T-cell (primary cell): ENCODE data around the gene CAPN9. TPM values are rescaled to one million over a fixed set of nuclear protein-coding genes. Genes with fewer than 3 reads are reported as not detected.

Experiments
- ATAC-seq, 4 experiments: fragments of 200-7000 bp in 3 of 4; fragments of 150-1000 bp in 1 of 4; cut with Tn5 transposase; replicated peaks in 1 of 4; 1 replicate in 3 of 4; 2 replicates in 1 of 4; pipeline ENCODE4 v1.10.0; 2021; ENCODE audit warnings: moderate library complexity in 3 of 4, mild to moderate bottlenecking in 2 of 4, moderate number of reproducible peaks in 1 of 4
- CTCF ChIA-PET, 2 donors: fragments of 300-600 bp; sonication (Branson Sonifier 250); formaldehyde crosslinking; loops; one replicate each; lab custom pipeline; 2022; ENCODE audit warnings: antibody characterized with exemption in 2 of 2; lab: Charles Lee
- POLR2A ChIA-PET, 2 donors: fragments of 300-600 bp; sonication (Branson Sonifier 250); formaldehyde crosslinking; loops; one replicate each; lab custom pipeline; 2022; ENCODE audit warnings: antibody characterized with exemption in 2 of 2; lab: Charles Lee
- DNase-seq, 35 experiments: peaks; one replicate each; pipeline versions ENCODE4 v3.0.0 to v3.0.0-alpha.2; 2013 to 2023
- H3K27ac ChIP-seq: one replicate; pipeline ENCODE4 v1.5.1; 2013; ENCODE audit warnings: low read length
- H3K27me3 ChIP-seq, 2 experiments: replicated peaks in 1 of 2; 1 replicate in 1 of 2; 2 replicates in 1 of 2; pipeline versions ENCODE4 v1.6.1 to v1.7.0; 2013; ENCODE audit warnings: low read length in 1 of 2, mixed read lengths in 1 of 2; ENCODE audit not compliant: control insufficient read depth in 2 of 2, insufficient read depth in 2 of 2; ENCODE audit errors: extremely low read depth in 1 of 2
- H3K36me3 ChIP-seq, 2 donors: 1 replicate in 1 of 2; 2 replicates in 1 of 2; pipeline versions ENCODE4 v1.6.1 to v1.7.0; 2013; ENCODE audit warnings: low read length in 1 of 2; ENCODE audit not compliant: control insufficient read depth in 2 of 2, insufficient read depth in 1 of 2; ENCODE audit errors: extremely low read depth in 1 of 2
- H3K4me1 ChIP-seq, 2 experiments: 1 replicate in 1 of 2; 2 replicates in 1 of 2; pipeline versions ENCODE4 v1.6.1 to v1.7.0; 2013; ENCODE audit warnings: low read length in 2 of 2, mixed read lengths in 1 of 2; ENCODE audit not compliant: insufficient read depth in 2 of 2, control insufficient read depth in 1 of 2; ENCODE audit errors: extremely low read depth in 1 of 2
- H3K4me3 ChIP-seq, 2 donors: 1 replicate in 1 of 2; 2 replicates in 1 of 2; pipeline versions ENCODE4 v1.5.1 to v1.7.0; 2013; ENCODE audit warnings: mild to moderate bottlenecking in 2 of 2, low read length in 1 of 2, moderate library complexity in 1 of 2; ENCODE audit not compliant: control insufficient read depth in 1 of 2; ENCODE audit errors: extremely low read depth in 1 of 2
- H3K9me3 ChIP-seq: 2 replicates; pipeline ENCODE4 v1.7.0; 2013
- H3K27ac Mint-ChIP-seq, 2 donors: one replicate each; pipeline ENCODE4 v1.8.0; 2020 to 2021; ENCODE audit warnings: mild to moderate bottlenecking in 2 of 2, mixed read lengths in 2 of 2
- H3K27me3 Mint-ChIP-seq, 2 donors: one replicate each; pipeline ENCODE4 v1.8.0; 2021 to 2022; ENCODE audit warnings: mixed read lengths in 2 of 2
- H3K36me3 Mint-ChIP-seq: one replicate; pipeline ENCODE4 v1.8.0; 2021; ENCODE audit warnings: mixed read lengths
- H3K4me1 Mint-ChIP-seq, 3 donors: one replicate each; pipeline ENCODE4 v1.8.0; 2020 to 2022; ENCODE audit warnings: mixed read lengths in 3 of 3, mild to moderate bottlenecking in 1 of 3
- H3K4me3 Mint-ChIP-seq, 3 donors: one replicate each; pipeline ENCODE4 v1.8.0; 2020 to 2022; ENCODE audit warnings: mild to moderate bottlenecking in 3 of 3, mixed read lengths in 3 of 3, moderate library complexity in 3 of 3
- H3K9me3 Mint-ChIP-seq, 3 donors: one replicate each; pipeline ENCODE4 v1.8.0; 2020 to 2022; ENCODE audit warnings: mixed read lengths in 3 of 3
- WGBS: methylation state at CpG from one replicate; pipeline ENCODE4 v1.1.5; 2013; ENCODE audit warnings: missing lambda C conversion rate; ENCODE audit not compliant: insufficient coverage; 5-methylcytosine and 5-hydroxymethylcytosine counted together
- total RNA-seq, 35 experiments: library from RNA in 6 of 35; stranded (reverse) in 6 of 35; fragments of 120-200 nt in 1 of 35; gene quantifications; one replicate each; pipeline versions ENCODE4 v1.2.1 to v1.2.4 and lab custom pipeline; 2013 to 2026

The CAPN9 gene
- total RNA-seq, 5 donors from 2014 or later (not counting 1 experiment from before 2014, with no cell fraction given): not detected

DNA sequence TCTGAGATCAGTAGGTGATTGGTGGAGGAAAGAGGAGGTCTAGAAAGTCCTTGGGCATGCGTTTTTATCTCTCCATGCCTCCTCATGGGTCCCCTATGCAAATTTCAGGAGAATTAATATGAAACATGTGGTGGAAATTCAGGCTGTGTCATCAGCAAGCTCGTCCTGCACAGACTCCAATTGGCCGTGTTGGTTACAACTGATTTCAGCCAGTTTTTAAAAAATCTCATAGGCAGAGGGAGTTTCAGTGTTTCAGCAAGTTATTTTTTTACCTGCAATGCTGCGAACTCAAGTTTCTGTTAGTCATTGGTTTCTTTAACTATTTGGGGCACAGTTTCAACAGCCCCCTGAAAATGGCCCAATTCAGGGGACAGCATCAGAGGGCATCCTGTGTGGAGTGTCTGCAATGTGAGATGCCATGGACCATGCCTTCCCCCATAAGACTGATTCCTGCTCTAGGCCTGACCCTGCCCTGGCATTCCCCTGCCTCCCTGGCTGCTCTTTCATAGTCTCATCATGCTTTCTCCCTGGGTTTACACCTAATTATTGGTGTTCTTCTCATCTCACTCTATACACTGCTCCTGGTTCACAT lies 61.2 kb downstream of the CAPN9 start:
- no peaks in the 10 kb centered on the region for H3K4me1 Mint-ChIP-seq
- WGBS: 47% methylated on average over 3 of the region's 4 CpGs
- H3K36me3 Mint-ChIP-seq: no peaks in the 10 kb centered on the region
- H3K27ac Mint-ChIP-seq: no peak overlapping the region
- ATAC-seq (no peak), DNase-seq (no peak)
- Histone ChIP-seq H3K9me3 (no peaks in the 10 kb centered on the region), H3K36me3 (no peaks in the 10 kb centered on the region), H3K27ac (no peak overlapping the region), H3K4me3 (no peak overlapping the region), H3K4me1 (no peaks in the 10 kb centered on the region), H3K27me3 (peaks cover 0 to 13% of the 10 kb centered on the region in 2 experiments)
- no peak overlapping the region for H3K4me3 Mint-ChIP-seq
- peaks cover 0 to 18% (median 13%) of the 10 kb centered on the region in 3 donors for H3K9me3 Mint-ChIP-seq
- ChIA-PET CTCF (no interaction called here), POLR2A (no interaction called here)
- H3K27me3 Mint-ChIP-seq: no peaks in the 10 kb centered on the region

- CTCF ChIA-PET: no interaction called here
- Histone ChIP-seq H3K27me3 (peaks cover 0 to 9% of the 10 kb centered on the region in 2 experiments), H3K4me1 (no peaks in the 10 kb centered on the region), H3K36me3 (no peaks in the 10 kb centered on the region), H3K4me3 (no peak overlapping the region), H3K27ac (no peak overlapping the region), H3K9me3 (no peaks in the 10 kb centered on the region)
- 79% methylated on average over 8 of the region's 8 CpGs for WGBS
- no peak for ATAC-seq
- H3K9me3 Mint-ChIP-seq: peaks cover 5 to 25% (median 17%) of the 10 kb centered on the region in 3 donors
- no peaks in the 10 kb centered on the region for H3K36me3 Mint-ChIP-seq
- no peak for DNase-seq
- no peaks in the 10 kb centered on the region for H3K4me1 Mint-ChIP-seq
- POLR2A ChIA-PET: no interaction called here
- H3K27ac Mint-ChIP-seq: no peak overlapping the region
- H3K27me3 Mint-ChIP-seq: peaks cover 0 to under 1% of the 10 kb centered on the region in 2 donors
- no peak overlapping the region for H3K4me3 Mint-ChIP-seq
Measured at GRCh38 chr1:230809256-230809990, 62.2 kb downstream of the CAPN9 start.

GRCh38 chr1:230812568-230812967 lies 65.4 kb downstream of the CAPN9 start:
- no CpG with 5 or more reads among the region's 2 CpGs for WGBS
- Histone ChIP-seq H3K4me3 (no peak overlapping the region), H3K36me3 (no peaks in the 10 kb centered on the region), H3K4me1 (no peaks in the 10 kb centered on the region), H3K27ac (no peak overlapping the region), H3K27me3 (peaks cover 0 to 5% of the 10 kb centered on the region in 2 experiments), H3K9me3 (no peaks in the 10 kb centered on the region)
- no peak overlapping the region for H3K27ac Mint-ChIP-seq
- no peak overlapping the region for H3K4me3 Mint-ChIP-seq
- peaks cover 5 to 25% (median 17%) of the 10 kb centered on the region in 3 donors for H3K9me3 Mint-ChIP-seq
- H3K27me3 Mint-ChIP-seq: peaks cover 17 to 21% of the 10 kb centered on the region in 2 donors
- no peak for ATAC-seq
- no peak for DNase-seq
- CTCF ChIA-PET: interaction anchor here (0.5 to 0.6 kb wide), 2 partner anchors 1043 to 1815 kb away, joined by 3 read pairs; no protein-coding TSS in a partner anchor
- no peaks in the 10 kb centered on the region for H3K36me3 Mint-ChIP-seq
- H3K4me1 Mint-ChIP-seq: no peaks in the 10 kb centered on the region
- POLR2A ChIA-PET: no interaction called here

DNA sequence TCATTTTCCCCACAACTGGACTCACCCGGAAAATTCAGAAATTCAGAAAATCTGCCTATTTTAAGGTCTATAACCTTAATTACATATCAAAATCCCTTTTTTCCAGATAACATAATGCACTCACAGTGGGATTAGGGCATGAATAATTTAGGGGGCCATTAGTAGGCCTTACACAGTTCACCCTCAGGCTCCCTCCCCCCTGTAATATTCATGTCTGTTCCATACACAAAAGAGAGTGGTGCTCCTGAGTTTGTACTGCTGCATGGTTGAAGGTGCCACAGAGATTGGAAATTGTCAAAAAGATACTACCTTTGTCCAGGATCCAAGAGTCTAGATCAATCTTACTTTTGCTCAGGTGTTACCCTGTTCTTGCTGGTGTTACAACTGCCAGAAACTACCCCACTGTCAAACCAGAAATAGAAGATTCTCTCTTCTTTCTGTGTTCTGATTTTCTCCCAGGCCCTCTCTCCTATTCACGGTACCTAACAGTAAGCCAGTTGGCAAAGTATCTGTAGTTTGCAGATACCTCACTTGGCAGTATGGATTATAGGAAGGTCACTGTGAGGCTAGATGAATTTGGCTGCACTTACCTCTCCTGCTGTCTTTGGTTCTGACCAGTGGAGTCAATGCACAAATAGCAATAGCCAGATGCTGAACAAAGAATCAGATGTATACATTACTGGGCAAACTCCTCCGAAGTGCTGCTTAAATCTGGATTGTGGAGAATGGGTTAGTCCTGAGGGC lies 67.9 kb downstream of the CAPN9 start:
- CTCF ChIA-PET: no interaction called here
- H3K4me3 Mint-ChIP-seq: no peak overlapping the region
- no peaks in the 10 kb centered on the region for H3K4me1 Mint-ChIP-seq

GRCh38 chr1:230816018-230816417 lies 68.8 kb downstream of the CAPN9 start:
- H3K27me3 Mint-ChIP-seq: peaks cover 33% of the 10 kb centered on the region in 2 donors
- no peaks in the 10 kb centered on the region for H3K9me3 ChIP-seq
- no peak overlapping the region for H3K27ac ChIP-seq
- H3K4me1 ChIP-seq: no peaks in the 10 kb centered on the region
- POLR2A ChIA-PET: no interaction called here
- H3K4me3 Mint-ChIP-seq: no peak overlapping the region
- H3K9me3 Mint-ChIP-seq: peaks cover 5 to 25% (median 17%) of the 10 kb centered on the region in 3 donors
- no peaks in the 10 kb centered on the region for H3K36me3 Mint-ChIP-seq
- no peak for ATAC-seq
- no peak overlapping the region for H3K4me3 ChIP-seq
- peaks cover 0 to under 1% of the 10 kb centered on the region in 2 experiments for H3K27me3 ChIP-seq
- H3K4me1 Mint-ChIP-seq: no peaks in the 10 kb centered on the region
- no peaks in the 10 kb centered on the region for H3K36me3 ChIP-seq
- CTCF ChIA-PET: no interaction called here
- no peak for DNase-seq
- no peak overlapping the region for H3K27ac Mint-ChIP-seq

More for the DNA sequence above, 67.9 kb downstream of the CAPN9 start:
- Histone ChIP-seq H3K36me3 (no peaks in the 10 kb centered on the region), H3K4me1 (no peaks in the 10 kb centered on the region), H3K4me3 (no peak overlapping the region), H3K27me3 (no peaks in the 10 kb centered on the region), H3K27ac (no peak overlapping the region), H3K9me3 (no peaks in the 10 kb centered on the region)
- WGBS: no CpG with 5 or more reads among the region's 3 CpGs
- ATAC-seq (no peak), DNase-seq (no peak)
- H3K36me3 Mint-ChIP-seq: no peaks in the 10 kb centered on the region
- H3K27ac Mint-ChIP-seq: no peak overlapping the region
- peaks cover 26 to 28% of the 10 kb centered on the region in 2 donors for H3K27me3 Mint-ChIP-seq
- POLR2A ChIA-PET: no interaction called here
- peaks cover 5 to 25% (median 17%) of the 10 kb centered on the region in 3 donors for H3K9me3 Mint-ChIP-seq

DNA sequence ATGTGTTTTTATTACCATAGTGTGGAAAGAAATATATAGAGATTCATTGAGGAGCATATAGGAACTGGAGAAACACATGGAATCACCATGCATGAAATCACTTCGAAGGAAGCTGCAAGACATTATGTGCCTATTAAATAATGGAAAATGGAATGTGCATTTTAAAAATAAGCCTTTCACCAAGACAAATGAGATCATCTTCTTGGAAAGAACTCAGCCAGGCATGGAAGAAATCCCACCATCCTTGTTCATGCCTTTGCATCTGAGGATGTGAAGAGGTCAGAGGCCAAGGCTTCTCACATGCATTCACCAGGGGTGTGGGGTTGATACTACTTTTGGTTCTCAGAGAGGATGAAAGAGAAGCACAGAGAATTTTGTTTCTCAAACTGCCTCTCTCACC lies 71.2 kb downstream of the CAPN9 start:
- Mint-ChIP-seq H3K27ac (no peak overlapping the region), H3K4me3 (no peak overlapping the region), H3K4me1 (no peaks in the 10 kb centered on the region), H3K36me3 (no peaks in the 10 kb centered on the region), H3K9me3 (peaks cover 5 to 7% (median 5%) of the 10 kb centered on the region in 3 donors), H3K27me3 (peaks cover 40 to 41% of the 10 kb centered on the region in 2 donors)
- H3K4me1 ChIP-seq: no peaks in the 10 kb centered on the region
- H3K36me3 ChIP-seq: no peaks in the 10 kb centered on the region
- ChIA-PET POLR2A (no interaction called here), CTCF (no interaction called here)
- H3K27ac ChIP-seq: no peak overlapping the region
- no CpG with 5 or more reads among the region's 1 CpG for WGBS
- no peaks in the 10 kb centered on the region for H3K9me3 ChIP-seq
- H3K27me3 ChIP-seq: peaks cover 0 to 12% of the 10 kb centered on the region in 2 experiments
- no peak overlapping the region for H3K4me3 ChIP-seq
- DNase-seq (no peak), ATAC-seq (no peak)
